SW 1271 (cell line): ENCODE results near the gene TRDN.

ENCODE experiments used
- DNase-seq, 2 experiments: peaks; one replicate each; lab custom pipeline; 2025; lab: John Stamatoyannopoulos, UW

TRDN gene

GRCh38 chr6:123169774-123170095, 467.0 kb downstream of the TRDN start:
- no peak for DNase-seq

- no peak for DNase-seq
Measured at GRCh38 chr6:123168892-123169773, 467.6 kb downstream of the TRDN start.

GRCh38 chr6:123168466-123168865, 468.3 kb downstream of the TRDN start:
- no peak for DNase-seq
